HG02981 (cell line): ENCODE data around the gene TEAD1.

Experiments
- ATAC-seq: cut with Tn5 transposase; IDR thresholded peaks from one replicate; pipeline ENCODE4 v1.9.1; 2021; ENCODE audit warnings: mild to moderate bottlenecking, moderate library complexity; ENCODE audit not compliant: unreplicated experiment

Gene TEAD1

DNA sequence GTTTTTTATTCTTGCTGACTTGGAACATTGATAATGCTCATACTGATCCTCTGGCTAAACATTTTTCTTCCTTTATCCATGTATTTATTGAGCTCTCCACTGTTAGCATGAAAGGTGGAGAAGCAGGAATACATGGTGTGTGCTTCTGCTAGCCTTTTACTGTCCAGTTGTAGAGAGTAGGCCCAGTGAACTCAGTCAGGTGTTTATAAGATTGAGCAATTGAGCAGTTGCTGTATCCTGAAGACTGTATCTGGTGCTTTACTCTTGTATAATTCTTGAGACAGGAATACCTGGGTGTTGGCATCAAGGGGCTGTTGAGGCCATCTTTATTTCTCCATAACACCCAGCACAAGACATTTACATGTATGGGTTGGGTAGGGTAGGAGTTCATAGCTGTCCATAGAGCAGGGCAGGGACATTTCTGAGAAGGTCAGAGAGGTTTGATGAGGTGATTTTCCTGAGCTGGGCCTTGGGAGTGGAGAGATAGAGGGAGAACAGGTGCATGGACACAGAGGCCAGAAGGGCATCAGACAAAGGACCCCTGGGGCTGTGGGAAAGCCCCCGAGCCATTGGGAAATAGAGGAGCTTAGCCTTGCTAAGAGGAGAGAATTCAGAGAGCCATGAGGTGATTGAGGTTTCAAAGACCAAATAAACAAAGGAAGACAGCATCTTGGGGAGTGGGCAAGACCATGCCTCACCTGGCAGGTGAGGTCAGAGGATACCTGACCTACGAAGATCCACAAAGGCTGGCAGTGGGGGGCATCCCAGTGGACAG is 155.5 kb downstream of the TEAD1 start:
- no peak for ATAC-seq

DNA sequence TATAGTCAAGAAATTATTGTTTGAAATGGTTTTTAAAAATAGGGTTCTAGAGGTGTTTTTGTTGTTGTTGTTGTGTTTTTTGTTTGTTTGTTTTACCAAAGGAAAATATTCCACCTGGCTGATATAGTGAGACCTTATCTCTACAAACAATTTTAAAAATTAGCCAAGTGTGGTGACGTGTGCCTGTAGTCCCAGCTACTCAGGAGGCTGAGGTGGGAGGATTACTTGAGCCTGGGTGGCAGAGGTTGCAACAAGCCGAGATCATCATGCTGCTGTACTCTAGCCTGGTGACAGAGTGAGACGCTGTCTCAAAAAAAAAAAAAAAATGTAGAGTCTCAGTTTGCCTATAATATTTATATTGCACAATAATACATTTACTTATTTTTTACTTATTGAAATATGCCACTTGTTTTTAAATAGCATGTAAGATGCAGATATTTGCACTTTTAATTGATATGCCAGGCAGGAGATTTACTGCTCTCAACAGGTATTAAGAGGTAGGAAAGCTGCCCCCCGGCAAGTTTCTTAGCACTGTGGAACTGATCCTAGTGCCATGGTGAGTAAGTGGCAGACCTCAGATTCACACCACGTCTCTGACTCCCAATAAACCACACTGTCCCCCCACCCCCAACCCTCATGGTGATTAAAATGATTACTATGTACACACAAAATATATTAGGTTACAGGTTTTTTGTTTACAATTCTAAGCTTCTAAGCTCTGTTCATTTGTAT is 157.4 kb downstream of the TEAD1 start:
- ATAC-seq = no peak

DNA sequence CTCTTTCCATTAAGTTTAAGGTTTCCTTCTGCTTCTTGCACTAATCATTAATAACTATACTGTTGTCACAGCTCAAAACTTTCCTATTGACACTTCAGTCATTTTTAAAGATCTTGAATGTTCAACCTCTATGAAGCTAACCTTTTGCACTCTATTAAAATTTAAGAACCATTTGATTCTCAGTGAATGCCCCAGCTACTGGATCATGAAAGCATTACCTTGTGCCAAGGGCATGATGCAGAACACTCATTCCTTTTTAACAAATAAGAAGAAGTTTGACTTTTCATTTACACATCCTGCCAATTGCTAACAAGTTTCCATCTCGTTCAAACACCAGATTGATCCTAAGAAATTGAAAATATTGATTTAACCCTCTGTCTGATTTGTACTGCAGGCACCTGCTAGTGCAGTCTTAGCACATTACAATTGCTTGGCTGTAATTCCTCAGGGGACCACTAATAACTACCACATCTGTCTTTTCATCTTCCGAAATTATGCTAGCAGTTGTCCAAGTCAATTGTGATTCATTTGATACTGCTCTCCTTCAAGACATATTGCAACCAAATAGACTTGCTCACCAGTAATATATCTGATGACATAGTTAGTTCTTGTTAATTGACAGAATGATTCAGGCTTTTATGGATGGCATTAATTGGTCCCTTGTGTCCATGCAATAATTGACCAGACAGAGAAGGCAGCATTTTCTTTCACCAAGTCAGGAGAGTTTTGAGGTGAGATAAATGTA is 158.4 kb downstream of the TEAD1 start:
- ATAC-seq = no peak

DNA sequence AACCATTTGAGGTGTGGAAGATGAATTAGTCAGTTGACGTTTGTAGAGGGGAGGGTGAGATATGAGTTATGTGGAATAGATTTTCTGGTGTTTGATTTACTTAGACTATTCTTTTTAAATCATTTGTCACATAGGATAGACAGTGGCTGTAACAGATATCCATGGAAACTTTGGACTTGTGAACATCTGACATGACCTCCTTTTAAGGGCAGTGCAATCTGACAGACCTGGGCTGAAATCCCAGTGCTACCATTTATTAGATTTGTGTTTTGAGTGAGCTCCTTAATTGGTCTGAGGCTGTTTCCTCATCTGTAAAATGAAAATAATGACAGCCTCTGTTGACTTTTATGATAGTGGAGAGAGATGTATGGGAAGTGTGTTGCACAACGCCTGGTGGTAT is 159.9 kb downstream of the TEAD1 start:
- no peak for ATAC-seq

DNA sequence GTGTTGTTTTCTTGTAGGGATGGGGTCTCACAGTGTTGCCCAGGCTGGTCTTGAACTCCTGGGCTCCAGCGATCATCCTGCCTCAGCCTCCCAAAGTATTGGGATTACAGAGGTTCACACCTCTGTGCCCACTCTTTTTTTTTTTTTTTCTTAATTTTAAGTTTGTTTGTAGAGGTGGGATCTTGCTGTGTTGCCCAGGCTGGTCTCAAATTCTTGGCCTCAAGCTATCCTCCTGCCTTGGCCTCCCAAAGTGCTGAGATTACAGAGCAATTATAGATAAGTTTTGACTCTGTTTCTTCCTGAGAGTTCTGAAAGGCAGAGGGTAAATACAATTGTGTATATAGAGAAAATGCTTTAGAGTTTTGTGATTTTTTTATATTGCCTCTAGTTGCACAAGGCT is 160.4 kb downstream of the TEAD1 start:
- ATAC-seq = no peak

DNA sequence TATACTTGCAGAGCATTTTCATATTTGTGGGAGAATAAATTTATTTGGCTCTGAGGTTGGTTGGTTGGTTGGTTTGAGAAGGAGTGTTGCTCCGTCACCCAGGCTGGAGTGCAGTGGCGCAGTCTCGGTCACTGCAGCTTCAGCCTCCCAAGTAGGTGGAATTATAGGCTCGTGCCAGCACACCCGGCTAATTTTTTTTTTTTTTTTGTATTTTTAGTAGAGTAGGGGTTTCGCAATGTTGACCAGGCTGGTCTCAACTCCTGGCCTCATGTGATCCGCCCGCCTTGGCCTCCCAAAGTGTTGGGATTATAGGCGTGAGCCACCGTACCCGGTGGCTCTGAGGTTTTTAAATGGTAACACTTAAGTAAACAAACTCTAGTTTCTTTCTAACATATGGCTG is 161.1 kb downstream of the TEAD1 start:
- ATAC-seq = no peak

DNA sequence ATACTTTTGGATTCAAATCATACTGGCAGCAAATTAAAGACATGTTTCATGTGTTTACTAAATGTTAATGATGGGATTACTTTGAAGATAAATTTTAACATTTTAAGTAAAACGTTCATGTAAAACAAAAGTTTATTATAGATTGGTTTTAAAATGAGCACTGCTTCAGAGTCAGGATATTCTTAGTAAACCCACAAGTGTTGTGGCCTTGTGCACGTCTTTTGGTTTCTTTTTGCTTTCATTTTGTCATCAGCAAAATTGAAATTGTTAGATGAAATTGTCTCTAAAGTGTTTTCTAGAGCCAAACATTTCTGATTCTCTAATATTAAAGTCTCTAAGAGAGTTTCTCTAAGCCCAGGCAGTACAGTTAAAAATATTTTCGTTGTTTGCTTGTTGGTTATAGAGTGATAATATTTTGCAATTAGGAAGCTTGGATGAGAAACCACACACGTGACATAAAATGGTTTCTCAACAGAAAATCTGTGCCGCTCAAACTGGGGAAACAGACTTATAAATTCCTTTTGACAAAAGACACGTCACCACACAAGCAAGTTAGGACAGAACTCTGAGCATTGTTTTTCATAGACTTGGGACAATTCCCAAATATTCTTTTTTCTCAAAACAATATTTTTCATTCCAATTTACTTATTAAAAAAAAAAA is 164.4 kb downstream of the TEAD1 start:
- ATAC-seq = no peak

DNA sequence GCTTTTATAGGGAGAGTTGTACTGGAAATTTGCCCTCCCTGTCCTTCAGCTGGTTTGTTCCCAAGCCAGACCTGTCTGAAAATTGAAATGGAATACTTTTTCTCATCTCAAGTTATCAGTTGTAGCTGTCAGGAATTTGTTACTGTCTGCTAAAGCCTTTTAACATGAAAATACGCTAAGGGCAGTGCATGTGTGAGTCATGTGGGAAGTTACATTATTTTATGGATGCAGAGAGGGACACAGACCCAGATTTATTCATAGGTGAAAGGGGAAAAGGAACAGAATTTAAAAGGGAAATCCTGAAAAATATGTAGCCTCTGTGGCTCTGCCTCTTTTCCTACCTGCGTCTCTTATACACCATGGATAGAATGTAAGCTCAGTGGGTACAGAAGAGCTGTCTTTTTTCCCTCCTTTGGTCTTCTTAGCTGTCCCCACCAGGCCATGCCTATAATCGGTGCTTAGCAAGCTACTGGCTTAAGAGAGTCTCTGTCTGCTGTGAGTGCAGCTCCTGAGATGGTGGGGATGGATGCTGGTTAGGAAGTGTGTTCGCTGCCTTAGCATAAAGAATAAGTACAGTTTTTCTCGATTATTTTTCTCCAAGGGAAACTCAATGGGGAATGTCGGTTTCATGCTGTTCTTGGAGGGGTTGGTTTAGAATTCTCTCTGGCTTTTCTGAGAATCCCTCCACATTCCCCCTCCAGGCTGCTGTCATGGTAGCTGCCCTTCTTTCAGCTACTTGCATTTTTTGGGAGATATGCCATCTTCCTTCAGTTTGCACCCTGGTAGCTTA is 166.8 kb downstream of the TEAD1 start:
- ATAC-seq = no peak

DNA sequence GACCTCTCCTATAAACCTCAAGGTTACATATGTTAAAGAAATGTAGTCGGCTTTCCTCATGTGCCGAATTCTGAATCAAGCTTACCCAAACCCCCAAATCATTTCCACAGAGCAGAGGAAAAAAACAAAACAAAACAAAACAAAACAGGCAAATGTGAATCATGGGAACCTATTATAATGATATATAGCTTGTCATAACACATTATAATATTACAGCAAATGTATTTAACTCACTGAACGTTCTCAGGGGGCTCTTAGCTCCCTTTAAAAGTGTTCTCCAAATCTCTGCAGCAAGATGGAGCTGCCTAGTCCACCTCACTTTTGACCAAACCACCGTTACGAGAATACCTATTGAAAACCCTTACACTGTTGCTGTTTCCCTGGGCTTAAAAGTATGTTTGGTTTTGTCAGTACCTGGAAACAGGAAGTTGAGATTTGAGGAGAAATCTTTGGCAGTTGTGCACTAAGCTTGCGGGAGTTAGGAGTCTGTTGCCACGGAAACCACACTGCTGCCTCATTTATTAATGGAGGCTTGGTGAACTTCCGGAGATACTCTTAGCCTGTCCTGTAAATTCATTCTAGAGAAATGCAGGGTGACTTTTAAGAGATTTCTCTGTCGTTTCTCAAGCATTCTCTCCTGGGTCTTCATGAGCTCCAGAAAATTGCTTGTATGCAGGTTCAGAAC is 167.9 kb downstream of the TEAD1 start:
- ATAC-seq = no peak

DNA sequence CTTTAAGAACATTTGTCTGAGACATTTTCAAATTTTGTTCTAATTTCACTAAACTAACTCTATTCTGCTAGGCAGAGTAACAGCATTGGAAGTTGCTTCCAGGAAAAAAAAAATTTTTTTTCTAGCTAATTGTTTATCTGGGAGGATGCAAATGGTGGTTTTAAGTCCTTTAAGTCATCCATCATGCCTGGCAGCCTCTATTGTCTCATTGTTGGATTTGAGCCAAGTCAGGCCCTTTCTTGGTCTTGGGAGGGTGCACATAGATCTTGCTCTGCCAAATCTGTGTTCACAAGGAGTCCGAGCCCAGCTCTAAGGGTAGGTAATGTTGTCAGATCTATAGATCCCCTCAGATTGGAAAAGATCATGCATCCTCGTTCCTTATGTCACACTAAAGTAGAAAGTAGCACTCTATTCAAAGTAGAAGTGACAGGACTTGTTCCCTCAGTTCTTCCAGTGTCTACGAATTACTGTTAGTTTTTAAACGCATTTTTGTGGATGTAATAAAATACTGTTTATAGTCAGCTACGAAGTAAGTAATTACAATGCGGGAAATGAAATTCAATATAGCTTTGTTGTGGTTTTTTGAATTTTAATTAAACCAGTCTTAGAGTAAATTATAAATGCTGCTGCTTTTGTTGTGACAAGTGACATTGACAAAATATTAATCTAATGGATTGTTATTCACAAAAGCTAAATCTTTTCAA is 168.9 kb downstream of the TEAD1 start:
- ATAC-seq = no peak

DNA sequence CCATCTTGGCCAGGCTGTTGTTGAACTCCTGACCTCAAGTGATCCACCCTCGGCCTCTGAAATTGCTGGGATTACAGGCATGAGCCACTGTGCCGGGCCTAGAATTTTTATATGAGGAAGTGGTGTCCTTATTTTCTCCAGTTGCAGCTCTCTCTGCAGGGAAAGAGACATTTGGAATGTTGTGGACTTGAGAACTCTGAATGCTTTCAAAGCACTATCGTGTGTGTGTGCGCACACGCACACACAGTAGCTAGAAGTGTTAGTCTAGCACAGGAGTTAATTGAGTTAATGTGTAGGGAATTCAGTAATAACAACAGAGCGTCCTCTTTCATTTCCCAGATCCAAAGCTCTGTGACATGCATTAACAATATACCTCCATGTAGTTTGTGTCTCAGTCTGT is 170.9 kb downstream of the TEAD1 start:
- no peak for ATAC-seq

DNA sequence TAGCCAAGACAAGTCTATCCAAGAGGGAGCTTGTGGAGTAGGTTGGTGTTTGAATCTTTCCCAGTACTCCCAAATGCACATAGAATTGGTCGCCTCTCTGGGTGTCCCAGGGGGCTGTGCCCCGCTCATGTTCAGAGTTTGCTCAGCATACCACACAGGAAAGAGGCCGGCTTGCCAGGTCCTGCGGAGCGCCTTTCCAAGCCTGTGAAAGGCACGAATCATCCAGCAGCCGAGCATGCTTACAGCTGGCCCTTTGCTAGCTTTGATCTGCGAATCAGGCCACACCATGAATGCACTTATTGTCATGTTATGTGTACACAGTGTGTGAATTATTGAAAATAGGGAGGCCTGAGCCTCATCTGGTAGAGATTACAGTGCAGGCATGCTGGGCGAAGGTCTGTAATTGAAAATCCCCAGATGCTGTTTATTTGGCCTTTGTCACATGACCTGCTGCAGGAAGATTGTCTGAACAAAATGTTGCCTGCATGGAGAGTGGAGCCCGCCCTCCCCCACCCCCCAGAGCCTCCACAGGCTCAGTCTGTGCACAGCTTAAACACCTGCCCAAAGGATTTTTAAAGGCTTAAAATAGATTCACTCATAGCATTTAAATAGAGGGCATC is 171.6 kb downstream of the TEAD1 start:
- no peak for ATAC-seq

DNA sequence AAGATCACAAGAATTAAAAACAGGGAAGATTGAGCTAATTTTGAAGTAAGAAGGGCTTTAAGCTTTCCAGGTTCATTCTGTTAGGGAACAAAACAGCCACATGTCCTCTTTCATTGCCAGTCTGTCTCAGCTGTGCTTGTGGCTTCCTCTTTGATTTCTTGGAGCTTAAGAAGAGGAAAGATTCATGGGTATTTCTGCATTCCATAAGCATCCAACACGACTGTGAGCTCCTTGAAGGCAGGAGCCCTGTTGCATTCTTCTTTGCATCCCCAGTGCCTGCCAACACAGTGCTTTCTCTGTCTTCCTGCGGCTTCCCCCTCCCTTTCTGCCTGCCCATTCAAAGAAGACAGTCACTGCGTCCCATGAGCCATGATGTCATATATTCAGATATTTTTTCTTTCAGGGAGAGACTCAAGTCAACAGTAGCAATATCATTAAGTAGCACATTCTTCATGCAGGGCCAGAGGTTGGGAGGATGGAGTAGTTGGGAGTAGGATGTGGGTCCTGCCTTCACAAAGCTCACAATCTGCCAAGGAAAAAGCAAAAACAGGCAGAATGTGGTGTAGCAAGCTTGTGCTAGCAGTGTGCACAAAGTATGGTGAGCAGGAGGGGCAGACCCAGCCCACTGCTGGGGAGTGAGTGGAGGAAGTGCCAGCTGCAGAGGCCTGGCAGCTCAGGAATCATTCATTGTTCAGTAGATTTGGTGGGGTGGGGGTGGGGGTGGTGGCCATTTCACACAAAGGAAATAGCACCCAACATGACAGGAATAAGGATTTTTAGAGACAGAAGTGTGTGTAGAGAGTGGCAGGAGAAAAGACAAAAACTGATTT is 172.8 kb downstream of the TEAD1 start:
- no peak for ATAC-seq

DNA sequence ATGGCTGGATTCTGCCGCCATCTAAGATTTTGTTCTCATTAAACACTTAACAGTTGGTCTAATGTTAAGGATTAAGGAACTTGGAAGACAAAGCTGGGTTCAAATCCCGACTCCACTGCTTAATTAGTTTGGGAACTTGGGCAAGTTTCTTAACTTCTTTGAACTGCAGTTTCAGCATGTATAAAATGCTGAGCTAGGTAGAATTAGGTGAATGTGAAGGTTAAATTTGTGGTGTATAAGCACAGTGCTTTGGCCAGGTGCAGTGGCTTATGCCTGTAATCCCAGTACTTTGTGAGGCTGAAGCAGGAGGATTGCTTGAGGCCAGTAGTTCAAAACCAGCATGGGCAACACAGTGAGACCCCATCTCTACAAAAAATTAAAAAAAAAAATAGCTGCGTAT is 174.2 kb downstream of the TEAD1 start:
- ATAC-seq = no peak

DNA sequence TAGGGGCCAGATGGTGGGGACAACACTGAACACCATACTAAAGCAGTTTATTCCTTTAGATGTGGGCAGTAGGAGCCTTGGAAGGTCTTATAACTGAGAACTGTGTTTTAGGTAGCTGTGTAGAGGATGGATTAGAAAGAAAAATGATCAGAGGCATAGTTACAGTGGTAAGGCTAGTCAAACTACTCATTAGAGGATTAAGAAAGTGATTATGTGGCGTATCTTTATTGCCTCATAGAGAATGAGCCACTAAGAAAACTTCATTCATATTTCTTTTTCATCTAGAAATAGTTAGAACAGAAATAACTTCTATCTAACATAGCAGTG is 179.1 kb downstream of the TEAD1 start:
- no peak for ATAC-seq

DNA sequence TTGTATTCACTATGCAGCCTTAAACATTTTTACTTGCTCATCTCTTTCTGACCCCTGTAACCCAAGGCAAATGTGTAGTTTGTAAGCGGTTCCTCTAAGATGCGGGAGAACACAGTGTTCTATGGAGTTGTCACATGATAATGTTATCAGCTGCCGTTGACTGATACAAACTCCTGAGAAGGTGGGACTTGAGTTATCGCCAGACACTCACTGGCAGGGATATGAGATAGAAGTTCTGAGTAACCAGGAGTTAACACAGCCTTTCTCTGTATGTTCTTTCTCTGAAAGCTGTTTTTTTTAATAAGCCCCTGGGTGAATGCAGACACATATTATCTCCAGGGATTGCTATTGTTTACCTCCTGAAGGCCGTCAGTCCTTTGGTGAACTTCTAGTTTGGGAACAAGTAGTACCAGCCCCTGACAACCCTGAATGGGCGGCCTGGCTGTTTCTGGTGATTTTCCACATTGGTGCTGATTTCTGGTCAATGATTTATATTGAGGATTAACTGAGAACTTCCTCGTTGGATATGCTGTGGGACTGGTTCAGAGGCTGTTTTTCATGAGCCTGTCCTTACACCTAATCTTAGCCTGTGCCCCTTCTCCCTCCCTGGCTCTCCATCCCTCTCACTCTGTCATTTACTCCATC is 179.6 kb downstream of the TEAD1 start:
- ATAC-seq = no peak

DNA sequence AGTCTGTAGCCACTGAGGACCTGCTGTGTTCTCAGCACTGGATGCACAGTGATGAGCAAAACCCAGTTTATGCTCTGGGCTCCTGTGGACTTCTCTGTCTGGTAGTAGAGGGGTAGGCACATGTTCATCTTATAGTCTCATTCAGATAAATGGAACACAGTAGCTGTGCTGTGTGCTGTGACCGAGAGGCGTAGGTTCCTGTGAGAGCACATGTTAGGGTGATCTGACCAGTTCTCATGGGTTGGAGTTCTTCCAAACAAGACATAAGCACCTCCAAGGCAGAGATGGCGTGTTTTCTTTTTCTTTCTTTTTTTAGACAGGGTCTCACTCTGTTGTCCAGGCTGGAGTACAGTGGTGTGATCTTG is 180.1 kb downstream of the TEAD1 start:
- no peak for ATAC-seq

DNA sequence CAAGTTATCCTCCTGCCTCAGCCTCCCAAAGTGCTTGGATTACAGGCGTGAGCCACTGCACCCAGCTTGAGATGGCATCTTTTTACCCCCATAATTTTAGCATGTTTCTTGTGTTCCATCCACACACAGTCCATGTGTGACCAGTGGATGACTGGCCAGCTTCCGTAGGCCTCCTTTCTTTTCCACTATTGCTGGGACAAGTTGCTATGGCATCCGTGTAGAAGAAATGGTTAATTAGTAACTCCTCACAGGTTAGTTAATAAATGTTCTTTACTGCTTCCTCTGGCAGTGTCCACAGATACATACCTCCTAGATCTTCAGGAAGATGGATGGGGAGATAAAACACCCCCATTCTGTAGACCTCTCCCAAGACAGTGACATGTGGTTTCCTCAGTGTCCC is 180.6 kb downstream of the TEAD1 start:
- no peak for ATAC-seq
